WTC11 (cell line): Measurements from ENCODE around the gene FTH1.

Experiments used
- CBFB ChIP-seq: sonication (generic); formaldehyde crosslinking; IDR thresholded peaks from 2 replicates; pipeline ENCODE4 v1.8.1; 2022; ENCODE audit warnings: mild to moderate bottlenecking, low read depth, missing genetic modification reagents
- CTCF ChIP-seq: fragments of 200-600 bp; IDR thresholded peaks from 2 replicates; pipeline ENCODE4 v1.8.0; 2022; ENCODE audit warnings: antibody characterized with exemption

- no peak for TF ChIP-seq CTCF
- no peak for TF ChIP-seq CBFB
Observed at GRCh38 chr11:61946894-61947293, 20.5 kb downstream of the FTH1 start.
